HG03520 (cell line): ENCODE results near the gene CCT5.
"Not testable (repeated sequence)": the region's sequence is repeated elsewhere in the genome, so short reads cannot be mapped to it uniquely, and the experiment has no call there.

Experiments used
- ATAC-seq: cut with Tn5 transposase; IDR thresholded peaks from one replicate; pipeline ENCODE4 v1.9.1; 2021; ENCODE audit warnings: mild to moderate bottlenecking, moderate library complexity; ENCODE audit not compliant: unreplicated experiment

The CCT5 gene

DNA sequence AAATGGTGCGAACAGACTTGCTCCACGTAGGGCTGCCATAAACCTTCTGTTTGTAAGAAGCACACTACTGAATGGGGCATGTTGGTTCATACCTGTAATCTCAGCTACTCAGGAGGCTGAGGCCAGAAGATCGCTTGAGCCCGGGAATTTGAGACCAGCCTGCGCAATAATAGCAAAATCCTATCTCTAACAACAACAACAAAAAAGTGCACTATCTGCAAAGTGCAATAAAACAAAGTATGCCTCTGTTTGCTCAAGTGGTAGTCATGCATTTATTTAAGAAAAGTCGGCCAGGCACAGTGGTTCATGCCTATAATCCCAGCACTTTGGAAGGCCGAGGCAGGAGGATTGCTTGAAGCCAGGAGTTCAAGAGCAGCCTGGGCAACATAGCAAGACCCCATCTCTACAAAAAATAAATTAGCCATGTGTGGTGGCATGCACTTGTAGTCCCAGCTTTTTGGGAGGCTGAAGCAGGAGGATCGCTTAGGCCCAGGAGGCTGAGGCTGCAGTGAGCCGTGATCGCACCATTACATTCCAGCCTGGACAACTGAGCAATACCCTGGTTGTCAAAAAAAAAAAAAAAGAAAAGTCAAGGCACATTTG lies 5.6 kb upstream of the CCT5 start:
- no peak for ATAC-seq

DNA sequence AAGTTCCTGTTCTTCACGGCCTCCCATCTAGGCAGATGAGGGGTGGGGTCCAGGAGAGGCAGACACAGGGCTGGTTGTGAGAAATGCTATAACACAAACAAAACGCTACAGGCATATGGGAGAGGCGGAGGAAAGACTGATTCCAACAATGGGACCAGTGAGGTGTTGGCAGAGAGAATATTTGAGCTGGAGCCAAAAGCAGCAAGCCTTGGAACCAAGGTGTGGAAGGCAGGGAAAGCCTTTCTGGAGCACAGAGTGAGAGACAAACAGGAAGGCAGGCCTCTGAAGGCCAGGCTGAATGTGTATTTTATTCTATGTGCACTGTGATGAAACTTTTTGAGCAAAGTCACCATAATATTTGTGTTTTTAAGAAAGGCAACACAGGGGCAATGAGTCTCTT lies 3.3 kb upstream of the CCT5 start:
- no peak for ATAC-seq

DNA sequence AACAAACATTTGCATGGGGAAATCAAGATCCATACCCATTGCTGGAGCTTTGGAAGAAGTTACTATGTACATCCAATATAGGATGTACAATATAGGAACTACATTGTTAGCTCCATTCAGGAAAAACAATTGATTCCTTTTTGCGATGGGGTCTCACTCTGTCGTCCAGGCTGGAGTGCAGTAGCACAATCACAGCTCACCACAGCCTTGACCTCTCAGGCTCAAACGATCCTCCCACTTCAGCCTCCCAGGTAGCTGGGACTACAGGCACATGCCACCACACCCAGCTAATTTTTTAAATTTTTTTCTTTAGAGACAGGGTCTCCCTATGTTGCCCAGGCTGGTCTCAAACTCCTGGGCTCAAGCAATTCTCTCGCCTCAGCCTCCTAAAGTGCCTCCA lies 2.9 kb upstream of the CCT5 start:
- not testable (repeated sequence) for ATAC-seq

DNA sequence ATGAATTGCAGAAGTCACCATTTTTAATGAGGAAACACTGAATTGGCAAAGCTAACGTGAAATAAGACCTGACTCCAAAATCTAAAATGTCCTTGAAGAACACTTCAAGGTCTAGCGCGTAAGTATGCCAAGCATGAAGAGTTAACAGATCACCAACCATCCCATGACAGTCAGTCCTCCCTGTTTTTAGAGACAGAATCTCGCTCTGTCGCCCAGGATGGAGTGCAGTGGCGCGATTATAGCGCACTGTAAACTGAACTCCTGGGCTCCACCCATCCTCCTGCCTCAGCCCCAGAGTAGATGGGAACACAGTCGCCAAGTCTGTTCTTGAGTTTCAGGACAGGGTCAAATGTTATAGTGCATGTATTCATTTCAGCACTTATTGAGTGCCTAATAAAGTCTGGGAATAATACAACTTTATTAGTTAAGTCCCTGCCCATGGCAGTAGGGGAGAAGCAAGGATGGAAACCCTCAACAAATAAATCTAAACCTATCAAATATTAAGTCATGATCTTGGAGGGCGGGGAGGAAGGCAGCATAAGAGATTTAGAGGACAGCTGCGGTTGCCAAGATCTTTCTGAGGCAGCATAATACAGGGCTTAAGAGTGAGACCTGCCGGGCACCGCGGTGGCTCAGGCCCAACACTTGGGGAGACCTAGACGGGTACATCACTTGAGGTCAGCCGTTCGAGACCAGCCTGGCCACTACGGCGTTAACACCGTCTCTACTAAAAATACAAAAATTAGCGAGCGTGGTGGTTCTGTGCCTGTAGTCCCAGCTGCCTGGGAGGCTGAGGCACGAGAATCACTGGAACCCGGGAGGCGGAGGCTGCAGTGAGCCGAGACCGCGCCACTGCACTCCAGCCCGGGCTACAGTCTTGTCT lies 1.5 kb upstream of the CCT5 start:
- peak; percentile 2 for ATAC-seq

DNA sequence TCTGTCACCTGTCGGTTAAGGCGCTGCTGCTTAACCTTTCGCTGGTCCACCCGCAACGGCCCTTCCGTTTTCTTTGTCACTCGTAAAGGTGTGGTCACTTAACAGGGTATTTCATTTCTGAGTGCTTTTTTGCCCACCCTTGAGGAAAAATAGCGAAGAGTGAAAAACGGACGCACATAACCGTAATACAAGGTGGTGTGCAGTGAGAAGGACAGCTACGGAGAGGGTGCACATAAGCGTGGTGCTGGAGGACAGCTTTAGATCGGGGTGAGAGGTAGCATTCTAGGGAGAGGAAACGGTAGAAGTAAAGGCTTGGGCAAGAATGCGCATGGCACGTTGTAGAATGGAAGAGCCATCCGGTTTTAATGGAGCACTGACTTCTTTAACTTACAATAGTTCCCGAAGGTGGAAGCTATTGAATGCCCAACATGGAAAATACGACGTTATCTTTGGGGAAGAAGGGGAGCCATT lies 761 bp downstream of the CCT5 start:
- ATAC-seq: no peak

DNA sequence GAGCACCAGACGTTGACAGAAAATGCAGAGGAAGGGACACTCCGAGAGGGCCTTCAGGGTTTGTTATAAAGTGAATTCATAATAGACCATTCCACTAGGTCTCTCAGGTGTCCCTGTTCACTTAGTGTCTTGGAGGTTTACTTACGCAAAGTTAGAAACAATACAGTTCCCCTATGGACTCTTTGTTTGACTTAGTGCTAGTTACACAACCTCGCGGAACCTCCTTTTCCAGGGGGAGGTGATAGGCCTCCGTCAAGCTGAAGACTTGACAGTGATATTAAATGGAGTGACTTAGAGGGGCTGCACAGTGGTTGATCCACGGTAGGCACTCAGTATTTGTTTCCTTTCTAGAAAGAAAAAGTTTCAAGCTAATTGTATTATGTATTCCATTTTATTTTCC lies 1.3 kb downstream of the CCT5 start:
- ATAC-seq: no peak

DNA sequence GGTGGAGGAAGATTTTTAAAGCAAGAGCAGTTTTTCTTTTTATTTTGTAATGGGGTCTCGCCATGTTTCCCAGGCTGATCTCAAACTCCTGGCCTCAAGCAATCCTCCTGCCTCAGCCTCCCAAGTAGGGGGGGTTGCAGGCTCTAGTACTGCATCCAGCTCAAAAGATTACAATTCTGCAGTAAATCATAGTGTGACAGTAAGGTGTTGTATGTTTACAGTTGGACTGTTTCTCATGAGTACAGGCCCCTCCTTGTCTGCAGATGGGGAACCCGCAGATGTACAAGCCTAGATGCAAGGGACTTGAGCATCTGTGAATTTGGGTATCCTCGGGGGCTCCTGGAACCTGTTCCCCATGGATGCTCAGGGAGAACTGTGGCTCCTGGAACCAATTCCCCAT lies 3.3 kb downstream of the CCT5 start:
- ATAC-seq: no peak

DNA sequence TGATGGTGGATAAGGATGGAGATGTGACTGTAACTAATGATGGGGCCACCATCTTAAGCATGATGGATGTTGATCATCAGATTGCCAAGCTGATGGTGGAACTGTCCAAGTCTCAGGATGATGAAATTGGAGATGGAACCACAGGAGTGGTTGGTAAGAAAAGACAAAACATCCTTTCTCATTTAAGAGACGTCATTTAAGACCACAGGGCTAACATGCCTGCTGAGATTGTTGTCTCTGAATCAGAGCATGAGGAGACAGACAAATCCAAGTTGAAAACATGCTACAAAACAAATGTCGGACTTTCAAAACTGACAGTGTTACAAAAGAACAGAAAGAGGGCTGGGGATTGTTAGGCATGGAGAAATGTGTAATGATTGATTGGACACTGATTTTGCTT lies 4.6 kb downstream of the CCT5 start:
- ATAC-seq: no peak

DNA sequence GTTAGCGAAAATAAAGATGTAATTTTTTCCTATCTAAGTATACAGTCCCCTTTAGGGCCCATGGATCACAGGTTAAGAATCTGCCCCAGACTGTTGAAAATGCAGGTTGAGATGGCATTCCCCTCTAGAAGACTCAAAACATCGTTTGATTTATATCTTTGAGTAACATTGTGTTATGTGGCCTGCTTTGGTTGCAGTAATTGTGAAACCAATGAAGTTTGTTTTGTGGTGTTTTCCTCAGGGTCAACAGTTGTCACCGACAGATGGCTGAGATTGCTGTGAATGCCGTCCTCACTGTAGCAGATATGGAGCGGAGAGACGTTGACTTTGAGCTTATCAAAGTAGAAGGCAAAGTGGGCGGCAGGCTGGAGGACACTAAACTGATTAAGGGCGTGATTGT lies 7.8 kb downstream of the CCT5 start:
- ATAC-seq: no peak

DNA sequence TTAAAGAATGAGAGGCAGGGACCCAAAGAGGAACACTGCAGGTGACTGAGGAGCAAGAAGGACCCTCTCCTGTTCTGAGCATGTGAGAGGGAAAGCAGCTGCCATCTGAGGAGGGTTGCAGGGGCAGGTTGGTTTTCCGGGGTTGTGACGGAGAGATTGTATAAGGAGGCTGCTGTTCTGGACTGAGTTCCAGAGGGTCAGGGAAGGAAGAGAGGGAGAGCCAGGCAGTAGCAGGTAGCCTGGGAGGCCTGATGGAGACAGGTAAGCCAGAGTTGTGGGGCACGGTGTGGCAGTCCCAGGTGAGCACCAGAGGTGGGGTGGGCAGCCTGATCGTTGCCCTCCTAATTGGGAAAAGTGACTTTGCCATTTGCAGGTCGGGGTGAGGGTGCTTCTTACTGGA lies 9.8 kb downstream of the CCT5 start:
- ATAC-seq: no peak

DNA sequence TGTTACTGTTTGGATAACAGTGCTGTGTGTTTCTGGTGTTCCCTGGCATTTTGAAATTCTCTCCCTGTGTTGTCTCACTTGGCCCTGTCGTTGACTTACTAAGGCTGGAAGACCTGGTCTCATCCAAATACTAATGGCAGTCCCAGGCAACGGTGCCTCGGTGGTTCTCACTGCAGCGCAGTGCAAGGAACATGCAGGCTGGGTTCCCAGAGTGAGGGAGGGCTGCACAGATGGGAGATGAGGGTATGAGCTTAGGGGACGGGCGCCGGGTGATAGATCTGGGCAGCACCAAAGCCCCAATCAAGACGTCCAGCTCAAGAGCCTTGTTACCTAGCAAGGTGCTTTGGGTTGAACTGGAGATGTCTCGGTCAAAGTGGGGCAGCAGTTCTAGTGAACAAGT lies 11.0 kb downstream of the CCT5 start:
- no peak for ATAC-seq

DNA sequence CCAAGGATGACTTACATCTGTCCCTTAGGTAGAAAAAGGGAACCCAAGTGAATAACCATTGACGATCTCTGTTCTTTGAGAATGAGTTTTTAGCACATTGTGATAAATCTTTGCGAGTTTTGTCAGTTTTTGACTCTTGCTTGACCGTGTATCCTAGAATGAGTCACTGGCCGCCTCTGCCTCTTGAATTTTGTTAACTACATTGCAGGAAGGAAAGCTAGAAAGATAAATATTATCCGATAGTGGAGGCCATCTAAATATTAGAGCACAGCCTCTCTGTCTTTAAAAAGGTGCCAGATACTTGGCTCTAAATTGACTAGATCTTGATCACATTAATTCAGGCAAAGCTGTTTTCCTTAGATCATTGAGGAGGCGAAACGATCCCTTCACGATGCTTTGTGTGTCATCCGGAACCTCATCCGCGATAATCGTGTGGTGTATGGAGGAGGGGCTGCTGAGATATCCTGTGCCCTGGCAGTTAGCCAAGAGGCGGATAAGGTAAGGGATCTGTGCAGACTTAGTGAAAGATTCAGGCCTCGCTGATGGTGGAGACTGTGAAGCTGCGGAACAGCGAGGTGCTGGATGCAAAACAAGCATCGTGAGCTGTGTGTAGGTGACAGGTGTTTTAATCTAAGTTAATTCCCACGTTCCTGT lies 12.2 kb downstream of the CCT5 start:
- ATAC-seq: no peak

DNA sequence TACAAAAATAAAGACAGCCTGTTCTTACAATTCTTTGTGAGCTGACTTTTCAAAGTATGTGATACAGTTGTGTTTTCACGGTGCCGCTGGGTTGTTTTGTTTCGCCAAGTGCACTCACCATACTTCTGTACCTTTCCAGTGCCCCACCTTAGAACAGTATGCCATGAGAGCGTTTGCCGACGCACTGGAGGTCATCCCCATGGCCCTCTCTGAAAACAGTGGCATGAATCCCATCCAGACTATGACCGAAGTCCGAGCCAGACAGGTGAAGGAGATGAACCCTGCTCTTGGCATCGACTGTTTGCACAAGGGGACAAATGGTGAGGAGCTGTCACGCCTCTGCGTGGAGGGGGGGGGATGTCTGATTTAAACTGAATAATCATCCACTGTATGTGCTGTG lies 12.9 kb downstream of the CCT5 start:
- no peak for ATAC-seq

DNA sequence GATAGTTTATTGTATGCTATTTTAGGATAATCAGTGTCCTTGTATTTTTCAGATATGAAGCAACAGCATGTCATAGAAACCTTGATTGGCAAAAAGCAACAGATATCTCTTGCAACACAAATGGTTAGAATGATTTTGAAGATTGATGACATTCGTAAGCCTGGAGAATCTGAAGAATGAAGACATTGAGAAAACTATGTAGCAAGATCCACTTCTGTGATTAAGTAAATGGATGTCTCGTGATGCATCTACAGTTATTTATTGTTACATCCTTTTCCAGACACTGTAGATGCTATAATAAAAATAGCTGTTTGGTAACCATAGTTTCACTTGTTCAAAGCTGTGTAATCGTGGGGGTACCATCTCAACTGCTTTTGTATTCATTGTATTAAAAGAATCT lies 14.5 kb downstream of the CCT5 start:
- ATAC-seq: no peak

DNA sequence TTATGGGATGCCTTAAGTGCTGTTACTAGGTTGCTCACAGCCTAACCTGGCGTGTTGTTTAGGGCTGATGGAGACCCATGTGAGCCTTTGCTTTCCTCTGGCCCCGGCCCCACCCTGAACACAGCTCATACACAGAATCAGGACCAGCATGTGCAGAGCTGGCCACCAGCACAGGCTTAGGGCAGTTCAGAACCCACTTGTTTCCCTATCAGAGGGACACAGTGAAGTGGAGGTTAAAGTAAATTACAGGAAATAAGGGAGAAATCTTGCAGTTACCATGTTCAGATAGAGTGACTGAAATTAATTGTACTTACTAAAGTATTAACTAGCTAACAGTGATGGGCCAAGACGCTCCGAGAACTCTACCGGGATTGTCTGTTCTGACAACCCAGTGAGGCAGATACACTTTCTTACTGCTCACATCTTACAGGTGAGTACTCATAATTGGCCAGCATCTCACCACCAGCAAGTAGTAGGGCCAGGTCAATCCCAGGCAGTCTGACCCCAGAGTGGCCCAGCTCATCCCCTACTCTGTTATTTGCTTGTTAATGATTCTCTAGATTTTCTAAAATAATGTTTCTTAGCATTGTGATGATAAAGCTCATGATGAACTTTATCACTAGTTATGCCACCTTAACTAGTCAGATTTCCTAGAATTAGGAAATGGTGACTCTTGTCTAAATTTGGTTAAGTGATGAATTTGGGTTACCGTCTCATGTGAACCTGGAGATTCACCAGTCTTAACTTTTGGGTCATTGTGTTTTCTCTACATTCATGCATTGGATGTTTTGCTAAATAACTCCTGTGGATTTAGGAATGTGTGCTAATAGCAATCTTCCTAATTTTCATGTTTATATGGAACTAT lies 15.4 kb downstream of the CCT5 start:
- ATAC-seq: no peak

DNA sequence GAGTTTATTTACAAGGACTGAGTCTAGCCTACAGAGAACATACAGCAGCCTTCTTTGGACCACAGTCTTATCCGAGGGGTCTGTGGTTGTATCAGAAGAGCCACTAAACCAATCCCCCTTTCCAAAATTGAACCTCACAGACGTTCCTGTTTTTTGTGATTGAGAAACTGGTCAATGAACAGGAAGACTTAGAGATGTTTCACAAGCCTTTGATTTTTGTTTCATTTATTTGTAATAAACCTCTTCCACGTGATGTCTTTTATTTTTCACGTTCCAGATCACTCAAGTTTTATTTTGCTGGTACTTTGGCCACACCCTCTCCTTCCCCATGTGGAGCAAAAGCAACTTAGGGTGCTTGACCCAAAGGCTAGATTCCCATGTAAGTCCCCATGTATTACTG lies 16.1 kb downstream of the CCT5 start:
- ATAC-seq: no peak

DNA sequence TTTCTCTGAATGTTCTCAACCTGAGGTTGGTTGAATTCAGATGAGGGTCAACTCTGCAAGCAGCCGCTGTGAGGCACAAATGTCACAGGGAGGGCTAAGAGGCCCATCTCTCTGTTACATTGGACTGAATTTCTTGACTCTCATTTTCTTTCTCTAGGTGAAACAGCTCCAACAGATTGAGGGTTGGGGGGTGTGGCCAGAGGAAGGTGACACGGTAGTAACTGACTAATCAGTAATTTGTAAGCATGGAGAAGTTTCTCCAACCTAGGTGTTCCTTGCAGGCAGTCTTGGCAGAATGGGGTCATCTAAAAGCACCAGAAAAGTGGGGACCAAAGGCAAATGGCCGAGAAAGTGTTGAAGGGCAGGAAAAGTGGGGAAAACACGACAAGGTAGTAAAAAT lies 16.8 kb downstream of the CCT5 start:
- ATAC-seq: no peak

DNA sequence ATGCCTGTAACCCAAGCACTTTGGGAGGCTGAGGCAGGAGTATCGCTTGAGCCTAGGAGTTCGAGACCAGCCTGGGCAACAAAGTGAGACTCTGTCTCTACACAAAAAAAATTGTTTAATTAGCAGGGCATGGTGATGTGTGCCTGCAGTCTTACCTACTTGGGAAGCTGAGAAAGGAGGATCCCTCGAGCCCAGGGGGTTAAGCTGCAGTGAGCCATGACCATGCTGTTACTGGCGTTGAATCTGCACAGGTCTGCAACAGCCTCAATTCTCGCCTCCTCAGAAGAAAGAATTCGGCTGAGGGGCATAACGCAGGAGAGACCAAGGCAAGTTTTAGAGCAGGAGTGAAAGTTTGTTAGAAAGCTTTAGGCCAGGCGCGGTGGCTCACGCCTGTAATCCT lies 18.0 kb downstream of the CCT5 start:
- ATAC-seq: no peak

DNA sequence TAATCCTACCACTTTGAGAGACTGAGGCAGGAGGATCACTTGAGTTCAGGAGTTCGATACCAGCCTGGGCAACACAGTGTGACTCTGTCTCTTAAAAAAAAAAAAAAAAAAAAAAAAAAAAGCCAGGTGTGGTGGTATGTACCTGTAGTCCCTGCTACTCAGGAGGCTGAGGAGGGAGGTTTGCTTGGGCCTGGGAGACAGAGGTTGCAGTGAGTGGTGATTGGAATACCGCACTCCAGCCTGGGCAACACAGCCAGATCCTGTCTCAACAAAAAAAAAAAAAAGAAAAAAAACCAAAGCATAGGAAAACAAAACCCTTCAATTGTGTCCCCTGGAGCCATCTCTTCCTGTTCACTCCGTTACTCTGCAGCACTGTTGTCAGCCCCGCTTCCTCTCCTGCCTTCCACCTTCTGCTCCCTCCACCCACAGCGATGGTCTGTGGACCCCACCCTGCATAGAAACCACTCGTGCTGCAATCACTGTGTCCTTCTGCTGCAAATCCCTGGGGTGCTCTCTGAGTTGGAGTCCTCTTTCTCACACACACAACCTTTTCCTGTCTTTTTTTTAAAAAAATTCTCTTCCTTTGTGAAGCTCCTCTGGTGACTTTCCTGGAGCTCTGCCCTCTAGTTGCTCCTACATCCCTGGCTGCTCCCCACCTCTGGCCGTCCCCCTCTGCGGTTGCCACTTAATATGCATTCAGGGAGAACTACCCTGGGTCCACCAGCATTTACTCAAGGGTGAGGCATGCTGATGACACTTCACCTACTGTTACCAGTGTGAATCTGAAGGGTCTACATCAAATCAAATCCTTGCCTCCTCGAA lies 22.2 kb downstream of the CCT5 start:
- ATAC-seq: no peak

DNA sequence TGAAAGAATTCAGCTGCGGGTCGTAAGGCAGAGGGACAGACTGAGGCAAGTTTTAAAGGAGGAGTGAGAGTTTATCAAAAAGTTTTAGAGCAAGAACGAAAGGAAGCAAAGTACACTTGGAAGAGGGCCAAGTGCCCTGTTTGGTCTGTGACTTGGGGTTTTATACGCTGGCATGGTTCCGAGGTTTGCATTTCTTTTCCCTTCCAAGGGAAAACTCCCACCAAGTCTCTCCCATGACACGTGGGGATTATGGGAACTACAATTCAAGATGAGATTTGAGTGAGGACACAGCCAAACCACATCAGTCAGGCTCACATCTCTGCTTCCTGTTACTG lies 22.8 kb downstream of the CCT5 start:
- not testable (repeated sequence) for ATAC-seq
